OCI-LY1 (cell line): Measurements from ENCODE around the gene CRADD.

Experiments used
- H2AFZ ChIP-seq: fragments of 200-600 bp; sonication (generic), shearing (Covaris generic); 2 replicates; pipeline ENCODE4 v1.6.0; 2014; ENCODE audit warnings: antibody characterized with exemption, mild to moderate bottlenecking, low read length
- H3F3A ChIP-seq: fragments of 200-600 bp; sonication (generic), shearing (Covaris generic); 2 replicates; pipeline ENCODE4 v1.6.0; 2014; ENCODE audit warnings: mild to moderate bottlenecking, antibody characterized with exemption, low read length, moderate library complexity; ENCODE audit not compliant: insufficient read depth
- H3K27ac ChIP-seq: fragments of 200-600 bp; sonication (generic); 2 replicates; pipeline ENCODE4 v1.5.1; 2014; ENCODE audit warnings: low read length, mixed run types, mild to moderate bottlenecking, low read depth; ENCODE audit not compliant: poor library complexity, severe bottlenecking
- H3K27me3 ChIP-seq: fragments of 200-600 bp; sonication (generic); 2 replicates; pipeline ENCODE4 v1.6.0; 2014; ENCODE audit warnings: antibody characterized with exemption, mild to moderate bottlenecking, low read length, moderate library complexity; ENCODE audit not compliant: insufficient read depth
- H3K36me3 ChIP-seq: fragments of 200-600 bp; sonication (generic); 2 replicates; pipeline ENCODE4 v1.6.1; 2014; ENCODE audit warnings: mild to moderate bottlenecking, antibody characterized with exemption, low read length, moderate library complexity, mixed read lengths; ENCODE audit not compliant: insufficient read depth
- H3K4me1 ChIP-seq: fragments of 200-600 bp; sonication (generic); 2 replicates; pipeline ENCODE4 v1.5.1; 2014; ENCODE audit warnings: mild to moderate bottlenecking, low read length, moderate library complexity; ENCODE audit not compliant: insufficient read depth, severe bottlenecking
- H3K4me2 ChIP-seq: fragments of 200-600 bp; sonication (generic), shearing (Covaris generic); 2 replicates; pipeline ENCODE4 v1.6.1; 2014; ENCODE audit warnings: low read length
- H3K4me3 ChIP-seq: fragments of 200-600 bp; sonication (generic); 2 replicates; pipeline ENCODE4 v1.5.1; 2014; ENCODE audit warnings: low read length, low read depth, mild to moderate bottlenecking, mixed read lengths; ENCODE audit not compliant: poor library complexity, severe bottlenecking
- H3K79me2 ChIP-seq: fragments of 200-600 bp; shearing (Covaris generic); 2 replicates; pipeline ENCODE4 v1.6.1; 2016; ENCODE audit warnings: mixed run types, low read length, mixed read lengths; ENCODE audit not compliant: insufficient read depth
- H3K9ac ChIP-seq: fragments of 200-600 bp; sonication (generic), shearing (Covaris generic); 2 replicates; pipeline ENCODE4 v1.6.1; 2014; ENCODE audit warnings: mild to moderate bottlenecking, low read length, mixed read lengths
- H3K9me2 ChIP-seq: fragments of 200-600 bp; sonication (generic), shearing (Covaris generic); 2 replicates; pipeline ENCODE4 v1.6.1; 2014; ENCODE audit warnings: low read depth, mild to moderate bottlenecking, low read length, mixed read lengths
- H3K9me3 ChIP-seq: fragments of 200-600 bp; shearing (Covaris generic); 2 replicates; pipeline ENCODE4 v1.6.1; 2014; ENCODE audit warnings: low read length, mixed read lengths
- H4K20me1 ChIP-seq: fragments of 200-600 bp; sonication (generic), shearing (Covaris generic); 2 replicates; pipeline ENCODE4 v1.6.0; 2016; ENCODE audit warnings: mild to moderate bottlenecking, low read length; ENCODE audit not compliant: insufficient read depth
- CTCF ChIP-seq: fragments of 200-600 bp; sonication (generic), shearing (Covaris generic); IDR thresholded peaks from 2 replicates; pipeline ENCODE4 v1.5.1; 2017; ENCODE audit warnings: mild to moderate bottlenecking, antibody characterized with exemption, low read length, moderate library complexity, mixed read lengths
- EZH2 ChIP-seq: fragments of 200-600 bp; sonication (generic), shearing (Covaris generic); IDR thresholded peaks from 2 replicates; pipeline ENCODE4 v1.8.0; 2017; ENCODE audit warnings: borderline replicate concordance, mixed run types, mild to moderate bottlenecking, antibody characterized with exemption, low read length, moderate library complexity, mixed read lengths

Gene CRADD

GRCh38 chr12:93939641-93940325, 262.6 kb downstream of the CRADD start:
- Histone ChIP-seq H3K9ac (no peak overlapping the region), H2AFZ (no peak overlapping the region), H3K27me3 (peaks cover 4% of the 10 kb centered on the region; the same call in 1 of the 2 replicates), H3K4me2 (no peak overlapping the region), H3K4me1 (no peaks in the 10 kb centered on the region), H3K9me3 (no peaks in the 10 kb centered on the region), H3F3A (no peaks in the 10 kb centered on the region), H3K36me3 (no peaks in the 10 kb centered on the region), H3K79me2 (no peaks in the 10 kb centered on the region), H4K20me1 (no peaks in the 10 kb centered on the region), H3K9me2 (no peaks in the 10 kb centered on the region), H3K27ac (no peak overlapping the region), H3K4me3 (no peak overlapping the region)
- TF ChIP-seq CTCF (no peak), EZH2 (no peak)

- Histone ChIP-seq H3F3A (no peaks in the 10 kb centered on the region), H3K9ac (no peak overlapping the region), H3K4me2 (no peak overlapping the region), H3K4me1 (no peaks in the 10 kb centered on the region), H3K36me3 (no peaks in the 10 kb centered on the region), H3K9me3 (no peaks in the 10 kb centered on the region), H3K9me2 (no peaks in the 10 kb centered on the region), H3K27ac (no peak overlapping the region), H3K79me2 (no peaks in the 10 kb centered on the region), H3K27me3 (no peaks in the 10 kb centered on the region), H3K4me3 (no peak overlapping the region), H4K20me1 (no peaks in the 10 kb centered on the region), H2AFZ (no peak overlapping the region)
- TF ChIP-seq EZH2, result no peak
- TF ChIP-seq CTCF, result no peak
Measured at GRCh38 chr12:93943780-93944179, 266.6 kb downstream of the CRADD start.

- Histone ChIP-seq H2AFZ (no peak overlapping the region), H3K4me2 (no peak overlapping the region), H3K9ac (no peak overlapping the region), H3K4me3 (no peak overlapping the region), H3K79me2 (no peaks in the 10 kb centered on the region), H3K36me3 (no peaks in the 10 kb centered on the region), H3K9me2 (no peaks in the 10 kb centered on the region), H3K27me3 (no peaks in the 10 kb centered on the region), H3K27ac (no peak overlapping the region), H3F3A (no peaks in the 10 kb centered on the region), H4K20me1 (no peaks in the 10 kb centered on the region), H3K4me1 (no peaks in the 10 kb centered on the region), H3K9me3 (no peaks in the 10 kb centered on the region)
- TF ChIP-seq EZH2, result no peak
- no peak for TF ChIP-seq CTCF
Measured at GRCh38 chr12:93944201-93944600, 267.0 kb downstream of the CRADD start.
